ENCODE data around the gene TRMT10C.

GRCh38 chr3:101518421-101518871 lies 43.2 kb upstream of the TRMT10C start:
- TF ChIP-seq ZFP30 (CRISPR knock-in tag; IDR thresholded peaks at IDR 0.05) (no peak), SNAI2 (CRISPR knock-in tag; IDR thresholded peaks at IDR 0.05) (no peak), RARB (CRISPR knock-in tag; IDR thresholded peaks at IDR 0.05) (no peak), ZC3H10 (CRISPR knock-in tag; IDR thresholded peaks at IDR 0.05) (no peak), TCF4 (CRISPR knock-in tag; IDR thresholded peaks at IDR 0.05; ENCODE audit: borderline replicate concordance) (no peak), ZNF70 (CRISPR knock-in tag; IDR thresholded peaks at IDR 0.05) (no peak)
- TF ChIP-seq, protein P1, sequence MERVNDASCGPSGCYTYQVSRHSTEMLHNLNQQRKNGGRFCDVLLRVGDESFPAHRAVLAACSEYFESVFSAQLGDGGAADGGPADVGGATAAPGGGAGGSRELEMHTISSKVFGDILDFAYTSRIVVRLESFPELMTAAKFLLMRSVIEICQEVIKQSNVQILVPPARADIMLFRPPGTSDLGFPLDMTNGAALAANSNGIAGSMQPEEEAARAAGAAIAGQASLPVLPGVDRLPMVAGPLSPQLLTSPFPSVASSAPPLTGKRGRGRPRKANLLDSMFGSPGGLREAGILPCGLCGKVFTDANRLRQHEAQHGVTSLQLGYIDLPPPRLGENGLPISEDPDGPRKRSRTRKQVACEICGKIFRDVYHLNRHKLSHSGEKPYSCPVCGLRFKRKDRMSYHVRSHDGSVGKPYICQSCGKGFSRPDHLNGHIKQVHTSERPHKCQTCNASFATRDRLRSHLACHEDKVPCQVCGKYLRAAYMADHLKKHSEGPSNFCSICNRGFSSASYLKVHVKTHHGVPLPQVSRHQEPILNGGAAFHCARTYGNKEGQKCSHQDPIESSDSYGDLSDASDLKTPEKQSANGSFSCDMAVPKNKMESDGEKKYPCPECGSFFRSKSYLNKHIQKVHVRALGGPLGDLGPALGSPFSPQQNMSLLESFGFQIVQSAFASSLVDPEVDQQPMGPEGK (CRISPR knock-in tag; IDR thresholded peaks at IDR 0.05; ENCODE audit: borderline replicate concordance), result no peak

All from SK-N-SH treated with all-trans-retinoic acid at 6 μM for 48 hours (cell line).